WI38 (cell line): Measurements from ENCODE around the gene SKOR1.

Experiments
- H3K4me3 ChIP-seq: 2 replicates; pipeline ENCODE4 v1.5.1; 2011; ENCODE audit warnings: low read depth, mild to moderate bottlenecking, control low read depth, low read length
- TF ChIP-seq, protein P1 (sequence below): IDR thresholded peaks from 2 replicates; pipeline ENCODE4 v1.5.1; 2012; ENCODE audit warnings: low read depth, mild to moderate bottlenecking, control low read depth, low read length

SKOR1 gene

DNA sequence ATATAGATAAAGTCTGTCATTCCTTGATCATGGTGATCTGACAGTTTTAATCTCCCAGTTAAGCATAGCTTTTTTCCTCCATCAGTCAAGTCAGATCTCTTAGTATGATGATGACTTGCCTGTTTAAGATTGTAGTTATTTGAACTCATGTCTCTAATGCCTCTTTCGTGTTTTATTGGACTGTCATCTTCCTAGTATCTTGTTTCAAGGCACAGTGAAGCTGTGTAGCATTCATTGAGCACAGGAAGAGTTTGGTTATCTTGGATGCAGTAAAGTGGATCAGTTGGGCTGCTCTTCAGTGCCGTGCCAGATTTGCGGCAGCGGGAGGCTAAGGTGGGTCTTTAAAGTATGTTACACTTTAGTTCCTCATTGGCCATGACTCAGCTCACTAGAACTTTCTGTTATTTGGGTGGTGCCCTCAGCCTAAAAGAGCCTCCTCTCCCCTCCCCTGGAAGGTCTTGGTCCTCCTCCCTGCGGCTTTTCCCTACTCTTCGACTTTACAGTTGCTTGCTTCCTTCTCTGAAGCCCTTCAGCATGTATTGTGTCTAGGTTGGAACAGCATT, 45.7 kb upstream of the SKOR1 start:
- no peak overlapping the region for H3K4me3 ChIP-seq

DNA sequence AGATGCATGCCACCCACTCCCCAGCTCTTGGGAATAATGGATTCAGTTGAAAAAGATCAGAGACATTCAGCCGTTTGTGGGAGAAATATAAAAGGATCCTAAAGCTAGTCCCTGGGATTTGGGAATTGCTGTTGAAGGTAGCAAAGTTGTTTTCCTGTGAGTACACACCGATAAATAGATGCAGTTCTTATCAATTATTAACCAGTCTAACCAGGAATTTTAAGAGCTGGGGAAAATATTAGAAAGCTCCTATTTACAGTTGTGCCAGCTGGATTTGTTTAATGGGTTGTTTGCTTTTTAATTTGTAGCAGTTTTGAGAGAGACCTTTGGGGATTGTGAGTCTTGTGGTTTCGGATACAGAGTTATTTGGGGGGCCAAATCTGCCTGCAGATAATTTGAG, 44.2 kb upstream of the SKOR1 start:
- TF ChIP-seq, protein P1, sequence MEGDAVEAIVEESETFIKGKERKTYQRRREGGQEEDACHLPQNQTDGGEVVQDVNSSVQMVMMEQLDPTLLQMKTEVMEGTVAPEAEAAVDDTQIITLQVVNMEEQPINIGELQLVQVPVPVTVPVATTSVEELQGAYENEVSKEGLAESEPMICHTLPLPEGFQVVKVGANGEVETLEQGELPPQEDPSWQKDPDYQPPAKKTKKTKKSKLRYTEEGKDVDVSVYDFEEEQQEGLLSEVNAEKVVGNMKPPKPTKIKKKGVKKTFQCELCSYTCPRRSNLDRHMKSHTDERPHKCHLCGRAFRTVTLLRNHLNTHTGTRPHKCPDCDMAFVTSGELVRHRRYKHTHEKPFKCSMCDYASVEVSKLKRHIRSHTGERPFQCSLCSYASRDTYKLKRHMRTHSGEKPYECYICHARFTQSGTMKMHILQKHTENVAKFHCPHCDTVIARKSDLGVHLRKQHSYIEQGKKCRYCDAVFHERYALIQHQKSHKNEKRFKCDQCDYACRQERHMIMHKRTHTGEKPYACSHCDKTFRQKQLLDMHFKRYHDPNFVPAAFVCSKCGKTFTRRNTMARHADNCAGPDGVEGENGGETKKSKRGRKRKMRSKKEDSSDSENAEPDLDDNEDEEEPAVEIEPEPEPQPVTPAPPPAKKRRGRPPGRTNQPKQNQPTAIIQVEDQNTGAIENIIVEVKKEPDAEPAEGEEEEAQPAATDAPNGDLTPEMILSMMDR = no peak
- no peak overlapping the region for H3K4me3 ChIP-seq

More for the DNA sequence above, 45.7 kb upstream of the SKOR1 start:
- TF ChIP-seq, protein P1 = no peak

DNA sequence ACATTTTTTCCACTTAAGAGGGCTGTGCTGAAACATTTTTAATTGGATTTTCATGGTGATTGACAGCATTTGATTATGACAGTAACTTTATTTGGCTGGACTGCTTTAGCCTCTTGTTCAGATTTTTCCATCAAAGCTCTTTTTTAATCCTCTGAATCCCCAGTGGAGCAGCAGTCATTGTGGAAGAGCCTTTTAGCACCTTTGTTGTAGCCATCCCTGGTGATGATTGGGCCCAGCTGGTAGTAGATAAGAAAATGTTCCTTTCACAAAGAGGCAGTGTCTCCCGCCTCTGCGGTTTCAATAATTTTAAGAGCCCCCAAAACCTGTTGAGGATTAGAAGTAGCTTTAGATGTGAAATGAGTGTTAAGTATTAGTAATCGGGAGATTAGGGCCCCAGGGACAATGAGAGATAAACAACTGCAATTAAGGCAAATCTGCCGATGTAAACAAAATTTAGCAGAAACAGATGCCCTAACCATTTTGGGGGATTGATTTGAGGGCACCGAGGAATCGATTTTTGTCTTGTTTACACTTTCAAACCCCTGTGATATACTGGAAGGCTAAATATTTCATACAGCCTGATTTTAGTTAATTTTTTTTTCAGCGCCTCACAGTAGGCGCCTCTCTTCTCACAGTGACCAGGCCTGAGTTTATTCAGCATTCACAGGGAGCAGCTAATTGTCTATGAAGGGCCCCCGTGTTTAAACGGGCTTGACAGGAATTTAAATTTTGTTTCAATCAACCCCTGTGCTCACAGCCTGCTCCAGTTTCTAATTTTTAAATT, 43.2 kb upstream of the SKOR1 start:
- TF ChIP-seq, protein P1 = no peak
- no peak overlapping the region for H3K4me3 ChIP-seq

DNA sequence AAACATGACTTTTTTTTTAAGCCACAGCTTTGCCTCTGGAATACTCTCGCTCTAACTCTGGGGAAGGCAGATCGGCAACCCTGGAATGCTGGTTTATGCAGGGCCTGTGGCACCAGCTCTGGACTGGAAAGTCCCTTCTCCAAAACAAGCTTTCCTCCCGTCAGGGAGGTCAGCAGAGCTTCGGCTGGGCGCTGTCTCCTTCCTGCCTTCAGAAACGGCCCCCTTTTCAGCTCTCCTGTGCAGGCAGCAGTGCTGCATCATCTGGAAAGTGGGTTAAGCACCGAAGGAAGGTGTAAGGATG, 42.7 kb upstream of the SKOR1 start:
- no peak overlapping the region for H3K4me3 ChIP-seq
- TF ChIP-seq, protein P1 = no peak

DNA sequence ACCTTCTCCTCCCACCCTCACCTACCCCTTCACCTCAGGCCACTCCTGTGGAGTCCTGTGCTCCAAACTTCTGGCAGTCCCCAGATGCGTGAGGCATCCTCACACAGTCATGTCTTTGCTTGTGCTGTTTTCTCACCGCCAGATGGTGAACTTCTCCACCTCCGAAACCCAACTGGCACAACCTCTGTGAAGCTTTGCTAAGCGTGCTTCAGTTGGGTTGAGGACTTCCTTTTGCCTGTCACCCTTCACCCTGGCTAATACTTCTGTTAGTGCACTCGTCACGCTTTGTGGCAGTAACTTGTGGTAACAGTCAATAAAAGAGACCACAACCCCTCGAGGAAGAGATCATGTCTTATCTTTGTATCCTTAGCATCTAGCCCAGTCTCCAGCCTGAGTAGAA, 42.0 kb upstream of the SKOR1 start:
- H3K4me3 ChIP-seq = no peak overlapping the region

DNA sequence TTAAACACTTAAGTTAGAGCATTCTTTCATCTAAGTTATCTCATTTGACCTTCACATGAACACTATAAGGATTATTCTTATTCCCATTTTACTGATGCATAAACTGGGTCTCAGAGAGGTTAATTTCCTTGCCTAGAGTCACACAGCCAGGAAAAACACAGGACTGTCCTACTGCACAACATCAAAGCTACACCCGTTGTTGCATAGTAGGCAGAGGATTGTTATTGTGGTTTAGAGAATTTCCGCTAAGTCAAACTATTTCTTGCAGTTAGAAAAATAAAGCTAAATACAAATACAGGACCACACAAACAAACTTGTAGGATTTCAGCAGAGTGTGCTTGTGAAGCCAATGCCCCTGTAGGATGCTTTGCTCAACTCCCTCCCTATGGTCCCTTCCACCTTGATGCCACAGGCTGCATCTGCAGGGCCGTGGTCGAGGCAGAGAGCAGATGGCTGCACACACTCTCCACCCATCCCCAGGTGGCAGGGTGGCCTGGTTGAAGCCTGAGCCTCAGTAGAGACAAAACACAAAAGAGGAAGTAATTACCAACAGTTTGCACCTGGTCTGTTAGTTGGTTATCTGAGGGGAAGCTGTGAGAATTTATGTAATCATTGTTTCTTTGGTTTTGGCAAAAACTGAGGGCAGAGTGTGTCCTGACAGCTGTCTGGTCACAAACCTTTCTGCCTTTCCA, 41.1 kb upstream of the SKOR1 start:
- TF ChIP-seq, protein P1 = no peak
- H3K4me3 ChIP-seq = no peak overlapping the region

More for the DNA sequence above, 42.0 kb upstream of the SKOR1 start:
- TF ChIP-seq, protein P1 = no peak

DNA sequence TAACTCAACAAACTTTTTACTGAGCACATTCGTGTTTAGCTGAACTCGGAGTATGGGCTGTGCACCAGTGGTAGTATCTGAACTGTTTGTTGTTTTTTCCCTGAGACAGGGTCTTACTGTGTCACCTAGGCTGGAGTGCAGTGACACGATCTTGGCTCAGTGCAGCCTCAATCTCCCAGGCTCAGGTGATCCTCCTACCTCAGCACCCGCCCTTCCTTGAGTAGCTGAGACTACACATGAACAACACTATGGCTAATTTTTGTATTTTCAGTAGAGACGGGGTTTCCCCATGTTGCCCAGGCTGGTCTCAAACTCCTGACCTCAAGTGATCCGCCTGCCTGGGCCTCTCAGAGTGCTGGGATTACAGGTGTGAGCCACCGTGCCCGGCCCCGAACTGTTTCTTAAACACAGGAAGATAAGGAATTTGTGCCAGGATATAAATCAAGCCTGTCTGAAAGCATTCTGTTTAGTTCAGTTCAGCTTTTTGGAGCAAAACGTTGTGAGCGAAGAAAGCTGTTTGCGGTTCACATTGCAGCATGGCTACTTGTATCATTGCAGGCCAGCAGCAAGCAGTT, 40.4 kb upstream of the SKOR1 start:
- TF ChIP-seq, protein P1 = no peak
- H3K4me3 ChIP-seq = no peak overlapping the region
